Chondrocyte (in vitro differentiated cells): ENCODE results near the gene RSPH3. TPM values are rescaled to one million over a fixed set of nuclear protein-coding genes. Genes with fewer than 3 reads are reported as not detected.

Source experiments
- DNase-seq: peaks from one replicate; pipeline ENCODE4 v3.0.0; 2021; ENCODE audit warnings: mixed read lengths, low spot score
- H3K27ac Mint-ChIP-seq: one replicate; pipeline ENCODE4 v1.8.0; 2021; ENCODE audit warnings: mild to moderate bottlenecking, moderate library complexity, mixed read lengths; ENCODE audit not compliant: unreplicated experiment
- H3K27me3 Mint-ChIP-seq: 2 replicates; pipeline ENCODE4 v1.8.0; 2021; ENCODE audit warnings: low read depth, mixed read lengths
- H3K36me3 Mint-ChIP-seq: 2 replicates; pipeline ENCODE4 v1.8.0; 2021; ENCODE audit warnings: low read depth, mixed read lengths
- H3K4me1 Mint-ChIP-seq: 2 replicates; pipeline ENCODE4 v1.8.0; 2021; ENCODE audit warnings: low read depth, mild to moderate bottlenecking, mixed read lengths
- H3K4me3 Mint-ChIP-seq: one replicate; pipeline ENCODE4 v1.8.0; 2021; ENCODE audit warnings: mild to moderate bottlenecking, moderate library complexity, mixed read lengths; ENCODE audit not compliant: unreplicated experiment
- H3K9me3 Mint-ChIP-seq: 2 replicates; pipeline ENCODE4 v1.8.0; 2021; ENCODE audit warnings: low read depth, mixed read lengths
- total RNA-seq: library from RNA; stranded (reverse); gene quantifications from 3 replicates; pipeline ENCODE4 v1.2.1, GENCODE V29; 2021
- TF ChIP-seq, protein P1 (sequence below): fragments of 200-600 bp; sonication (generic); IDR thresholded peaks from 2 replicates; pipeline ENCODE4 v1.5.0; 2021; ENCODE audit warnings: antibody characterized with exemption, mild to moderate bottlenecking, moderate library complexity

Gene RSPH3
- total RNA-seq, 1 donor from 2014 or later = 8.3 TPM

DNA sequence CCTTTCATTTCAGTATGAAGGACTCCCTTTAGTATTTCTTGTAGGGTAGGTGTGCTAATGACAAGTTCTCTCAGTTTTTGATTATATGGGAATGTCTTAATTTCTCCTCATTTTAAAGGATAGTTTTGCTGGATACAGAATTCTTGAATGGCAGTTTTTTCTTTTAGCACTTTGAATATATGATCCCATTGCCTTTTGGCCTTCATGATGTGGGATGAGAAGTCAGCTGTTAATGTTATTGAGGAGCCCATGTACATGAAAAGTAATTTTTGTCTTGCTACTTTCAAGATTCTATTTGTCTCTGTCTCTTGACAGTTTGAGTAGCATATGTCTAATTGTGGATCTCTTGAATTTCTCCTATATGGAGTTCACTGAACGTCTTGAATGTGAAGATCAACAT is 30.9 kb downstream of the RSPH3 start:
- H3K36me3 Mint-ChIP-seq = peaks cover 26% of the 10 kb centered on the region
- no peak for DNase-seq
- TF ChIP-seq, protein P1, sequence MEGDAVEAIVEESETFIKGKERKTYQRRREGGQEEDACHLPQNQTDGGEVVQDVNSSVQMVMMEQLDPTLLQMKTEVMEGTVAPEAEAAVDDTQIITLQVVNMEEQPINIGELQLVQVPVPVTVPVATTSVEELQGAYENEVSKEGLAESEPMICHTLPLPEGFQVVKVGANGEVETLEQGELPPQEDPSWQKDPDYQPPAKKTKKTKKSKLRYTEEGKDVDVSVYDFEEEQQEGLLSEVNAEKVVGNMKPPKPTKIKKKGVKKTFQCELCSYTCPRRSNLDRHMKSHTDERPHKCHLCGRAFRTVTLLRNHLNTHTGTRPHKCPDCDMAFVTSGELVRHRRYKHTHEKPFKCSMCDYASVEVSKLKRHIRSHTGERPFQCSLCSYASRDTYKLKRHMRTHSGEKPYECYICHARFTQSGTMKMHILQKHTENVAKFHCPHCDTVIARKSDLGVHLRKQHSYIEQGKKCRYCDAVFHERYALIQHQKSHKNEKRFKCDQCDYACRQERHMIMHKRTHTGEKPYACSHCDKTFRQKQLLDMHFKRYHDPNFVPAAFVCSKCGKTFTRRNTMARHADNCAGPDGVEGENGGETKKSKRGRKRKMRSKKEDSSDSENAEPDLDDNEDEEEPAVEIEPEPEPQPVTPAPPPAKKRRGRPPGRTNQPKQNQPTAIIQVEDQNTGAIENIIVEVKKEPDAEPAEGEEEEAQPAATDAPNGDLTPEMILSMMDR = no peak
- no peak overlapping the region for H3K4me3 Mint-ChIP-seq
- H3K27me3 Mint-ChIP-seq = no peaks in the 10 kb centered on the region
- H3K27ac Mint-ChIP-seq = no peak overlapping the region
- peaks cover 7% of the 10 kb centered on the region for H3K4me1 Mint-ChIP-seq
- H3K9me3 Mint-ChIP-seq = peaks cover 24% of the 10 kb centered on the region

DNA sequence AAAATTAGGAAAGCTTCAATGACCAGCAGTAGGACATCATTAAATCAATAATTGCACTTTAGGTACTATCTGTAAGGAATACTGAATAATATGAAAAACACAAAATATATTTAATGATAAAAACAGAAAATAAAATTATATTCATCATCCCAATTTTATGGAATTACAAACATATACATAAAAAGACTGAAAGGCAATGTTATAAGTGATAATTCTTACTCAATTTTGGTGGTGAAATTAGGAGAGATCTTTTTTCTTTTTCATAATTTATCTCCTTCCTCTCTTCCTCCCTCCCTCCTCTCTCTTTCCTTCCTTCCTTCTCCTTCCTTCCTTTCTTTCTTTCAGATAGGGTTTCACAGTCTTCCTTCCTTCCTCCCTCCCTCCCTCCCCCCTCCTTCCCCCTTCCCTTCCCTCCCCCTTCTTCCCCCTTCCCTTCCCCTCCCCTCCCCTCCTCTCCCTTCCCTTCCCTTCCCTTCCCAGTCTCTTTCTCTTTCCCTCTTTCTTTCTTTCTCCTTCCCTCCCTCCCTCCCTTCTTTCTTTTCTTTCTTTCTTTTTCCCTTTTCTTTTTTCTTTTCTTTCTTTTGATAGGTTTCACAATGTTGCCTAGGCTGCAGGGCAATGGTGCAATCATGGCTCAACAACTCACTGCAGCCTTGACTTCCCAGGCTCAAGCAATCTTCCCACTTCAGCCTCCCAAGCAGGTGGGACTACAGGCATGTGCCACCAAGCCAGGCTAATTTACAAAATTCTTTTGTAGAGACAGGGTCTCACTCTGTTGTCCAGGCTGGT is 36.8 kb downstream of the RSPH3 start:
- no peak for DNase-seq
- TF ChIP-seq, protein P1 = no peak
- Mint-ChIP-seq H3K27me3 (no peaks in the 10 kb centered on the region), H3K36me3 (peaks cover 14% of the 10 kb centered on the region), H3K4me1 (no peaks in the 10 kb centered on the region), H3K27ac (peak overlapping the region; percentile 20), H3K4me3 (no peak overlapping the region), H3K9me3 (peaks cover 17% of the 10 kb centered on the region)

DNA sequence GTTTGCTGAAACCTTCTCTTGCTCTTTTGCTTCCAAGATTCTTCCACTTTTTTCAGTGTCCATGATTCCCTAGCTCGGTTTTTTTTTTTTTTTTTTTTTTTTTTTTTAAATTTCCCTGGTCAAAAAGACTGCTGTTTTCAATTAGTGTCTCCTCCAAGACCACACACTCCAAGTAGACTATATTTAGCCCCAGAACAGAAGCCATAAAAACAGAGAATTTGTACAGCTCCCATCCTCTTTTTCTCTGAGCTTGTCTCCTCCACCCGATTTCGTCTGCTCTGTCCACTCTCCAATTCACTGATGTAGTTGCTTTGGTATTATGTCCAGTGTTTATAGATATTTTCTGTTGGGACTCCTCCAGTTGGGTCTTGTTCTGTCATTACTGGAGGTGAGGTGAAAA is 37.6 kb downstream of the RSPH3 start:
- DNase-seq = no peak
- Mint-ChIP-seq H3K27ac (no peak overlapping the region), H3K27me3 (no peaks in the 10 kb centered on the region), H3K36me3 (peaks cover 11% of the 10 kb centered on the region), H3K4me3 (no peak overlapping the region), H3K9me3 (peaks cover 11% of the 10 kb centered on the region), H3K4me1 (no peaks in the 10 kb centered on the region)
- TF ChIP-seq, protein P1 = no peak

DNA sequence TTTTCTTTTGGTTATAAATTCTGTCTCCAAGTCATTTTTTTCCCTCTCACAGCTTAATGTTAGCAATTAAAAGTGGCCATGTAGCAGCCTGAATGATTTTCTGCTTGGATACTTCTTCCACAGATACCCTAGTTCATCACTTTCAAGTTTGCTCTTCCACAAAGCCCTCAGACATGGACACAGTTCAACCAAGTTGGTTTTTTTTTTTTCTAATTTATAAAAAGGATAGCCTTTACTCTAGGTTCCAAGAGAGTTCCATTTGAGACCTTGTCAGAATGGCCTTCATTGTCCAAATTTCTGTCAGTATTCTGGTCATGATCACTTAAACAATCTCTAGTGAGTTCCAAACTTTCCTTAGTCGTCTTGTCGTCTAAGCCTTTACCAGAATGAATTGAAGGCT is 40.0 kb downstream of the RSPH3 start:
- H3K4me3 Mint-ChIP-seq = no peak overlapping the region
- H3K27me3 Mint-ChIP-seq = no peaks in the 10 kb centered on the region
- peaks cover 6% of the 10 kb centered on the region for H3K9me3 Mint-ChIP-seq
- DNase-seq = no peak
- TF ChIP-seq, protein P1 = no peak
- no peaks in the 10 kb centered on the region for H3K4me1 Mint-ChIP-seq
- H3K36me3 Mint-ChIP-seq = peaks cover 5% of the 10 kb centered on the region
- H3K27ac Mint-ChIP-seq = no peak overlapping the region

DNA sequence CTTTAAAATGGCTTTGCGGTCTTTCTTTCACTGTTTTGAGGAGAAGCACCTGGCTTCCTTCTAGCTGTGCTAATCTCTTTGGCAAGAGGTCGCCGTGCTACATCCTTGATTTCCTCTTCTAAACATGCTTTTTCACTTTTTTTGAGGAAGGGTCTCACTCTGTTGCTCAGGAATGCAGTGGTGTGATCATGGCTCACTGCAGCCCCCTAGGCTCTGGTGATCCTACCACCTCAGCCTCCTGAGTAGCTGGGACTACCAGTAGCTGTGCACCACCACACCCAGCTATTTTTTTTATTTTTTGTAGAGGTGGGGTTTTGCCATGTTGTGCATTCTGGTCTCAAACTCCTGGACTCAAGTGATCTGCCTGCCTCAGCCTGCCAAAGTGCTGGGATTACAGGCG is 40.5 kb downstream of the RSPH3 start:
- TF ChIP-seq, protein P1 = no peak
- Mint-ChIP-seq H3K4me1 (no peaks in the 10 kb centered on the region), H3K9me3 (peaks cover 6% of the 10 kb centered on the region), H3K36me3 (peaks cover 2% of the 10 kb centered on the region), H3K27ac (no peak overlapping the region), H3K27me3 (no peaks in the 10 kb centered on the region), H3K4me3 (no peak overlapping the region)
- no peak for DNase-seq
